MG63 (cell line): ENCODE measurements around the gene CORIN. TPM values are rescaled to one million over a fixed set of nuclear protein-coding genes. Genes with fewer than 3 reads are reported as not detected.
"Not testable (repeated sequence)": the region's sequence is repeated elsewhere in the genome, so short reads cannot be mapped to it uniquely, and the experiment has no call there.

Experiments
- DNase-seq: peaks from one replicate; pipeline ENCODE4 v3.0.0-alpha.2; 2020
- H3K27me3 ChIP-seq: fragments of 250-450 bp; sonication (Bioruptor Pico); 2 replicates; pipeline ENCODE4 v1.5.1; 2020; ENCODE audit warnings: mild to moderate bottlenecking, moderate library complexity
- H3K36me3 ChIP-seq: fragments of 250-450 bp; sonication (Bioruptor Pico); 2 replicates; pipeline ENCODE4 v1.5.1; 2020; ENCODE audit warnings: mild to moderate bottlenecking, moderate library complexity
- H3K4me3 ChIP-seq: fragments of 250-450 bp; sonication (Bioruptor Pico); 2 replicates; pipeline ENCODE4 v1.5.1; 2020; ENCODE audit warnings: mild to moderate bottlenecking, moderate library complexity
- H3K9me3 ChIP-seq: fragments of 250-450 bp; sonication (Bioruptor Pico); 2 replicates; pipeline ENCODE4 v1.5.1; 2020; ENCODE audit warnings: mild to moderate bottlenecking, moderate library complexity
- total RNA-seq: library from RNA; depleted of rRNA; stranded (reverse); fragments of >200 nt; shearing (Covaris generic); gene quantifications from 2 replicates; pipeline ENCODE4 v1.2.3, GENCODE V29; 2014; ENCODE audit warnings: low replicate concordance; rRNA removed

Gene CORIN
- total RNA-seq, 1 experiment from 2014 or later, result not detected

DNA sequence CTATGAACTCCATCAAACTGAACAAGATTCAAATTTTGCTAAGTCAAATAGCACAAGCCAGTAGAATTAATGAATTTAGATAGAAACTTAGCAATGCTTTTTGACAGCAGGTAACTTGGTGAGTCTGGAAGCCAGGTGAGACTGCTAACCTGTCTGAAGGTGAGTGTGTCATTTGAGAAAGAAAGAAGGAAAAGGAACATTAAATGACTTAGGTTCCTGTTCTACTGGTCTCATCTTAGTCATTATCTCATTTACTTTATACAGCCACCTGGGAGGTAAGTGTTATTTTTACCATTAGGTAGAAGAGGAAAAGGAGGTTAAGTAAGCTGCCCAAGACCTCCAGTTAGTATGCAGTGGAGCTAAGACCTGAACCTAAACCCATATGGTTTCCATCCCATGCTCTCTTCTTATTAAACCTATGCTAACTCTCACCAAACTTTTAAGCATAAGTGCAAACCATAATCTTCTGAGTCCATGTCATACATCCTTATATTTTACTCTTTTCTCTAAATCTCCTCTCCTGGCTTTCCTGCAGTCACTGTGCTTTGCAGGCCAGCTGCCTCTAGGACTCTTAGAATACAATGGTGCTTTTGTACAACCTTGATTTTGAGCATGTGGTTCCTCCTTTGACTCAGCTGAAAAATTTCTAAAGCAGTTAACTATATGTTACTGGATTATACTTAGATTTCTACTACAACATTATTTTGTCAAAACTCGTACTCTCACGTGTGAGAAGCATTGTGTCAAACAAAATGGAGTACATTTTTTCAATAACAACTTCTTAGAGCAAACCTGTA, 284.3 kb downstream of the CORIN start:
- Histone ChIP-seq H3K36me3 (no peaks in the 10 kb centered on the region), H3K27me3 (no peaks in the 10 kb centered on the region), H3K9me3 (no peaks in the 10 kb centered on the region), H3K4me3 (no peak overlapping the region)
- no peak for DNase-seq

DNA sequence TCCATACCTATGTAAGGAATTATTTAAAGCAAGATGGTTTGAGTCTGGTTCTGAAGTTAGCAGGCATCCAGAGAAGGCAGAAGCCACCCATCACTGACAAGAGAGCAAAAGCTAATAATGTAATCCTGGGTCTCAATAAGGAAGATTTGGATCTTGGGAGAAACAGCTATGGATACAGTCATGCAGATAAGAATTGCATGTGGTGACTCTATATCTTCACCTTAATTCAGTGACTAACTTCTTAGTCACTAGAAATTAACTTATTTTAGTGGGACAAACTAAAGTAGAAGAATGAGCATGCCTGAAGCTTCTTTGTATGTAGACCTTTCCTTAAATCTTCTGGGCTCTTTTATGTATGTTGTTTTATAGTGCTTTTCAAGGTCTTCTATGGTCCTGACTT, 286.2 kb downstream of the CORIN start:
- DNase-seq, result no peak
- Histone ChIP-seq H3K27me3 (no peaks in the 10 kb centered on the region), H3K36me3 (no peaks in the 10 kb centered on the region), H3K4me3 (no peak overlapping the region), H3K9me3 (no peaks in the 10 kb centered on the region)

DNA sequence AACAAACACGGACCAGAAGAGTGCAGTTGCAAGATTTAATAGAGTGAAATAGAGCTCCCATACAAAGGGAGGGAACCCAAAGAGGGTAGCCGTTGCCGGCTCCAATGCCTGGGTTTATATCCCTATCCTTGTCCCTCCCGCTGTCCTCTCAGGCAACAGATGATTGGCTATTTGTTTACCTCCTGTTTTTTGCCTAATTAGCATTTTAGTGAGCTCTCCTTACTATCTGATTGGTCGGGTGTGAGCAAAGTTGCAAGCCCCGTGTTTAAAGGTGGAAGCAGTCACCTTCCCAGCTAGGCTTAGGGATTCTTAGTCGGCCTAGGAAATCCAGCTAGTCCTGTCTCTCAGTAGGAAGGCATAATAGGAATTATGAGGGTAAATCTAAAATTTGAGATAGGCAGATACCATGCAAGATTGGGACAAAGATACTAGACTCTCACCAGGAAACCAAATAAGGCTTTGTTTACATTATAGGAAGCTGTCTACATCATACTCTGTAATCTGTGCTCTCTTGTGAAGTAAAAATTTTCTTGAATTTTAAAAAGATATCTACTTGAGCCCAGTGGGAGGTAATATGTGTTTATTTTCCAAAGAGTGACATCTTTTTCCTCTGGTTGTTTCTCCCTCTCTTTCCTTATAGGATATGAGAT, 286.8 kb downstream of the CORIN start:
- no peaks in the 10 kb centered on the region for H3K36me3 ChIP-seq

DNA sequence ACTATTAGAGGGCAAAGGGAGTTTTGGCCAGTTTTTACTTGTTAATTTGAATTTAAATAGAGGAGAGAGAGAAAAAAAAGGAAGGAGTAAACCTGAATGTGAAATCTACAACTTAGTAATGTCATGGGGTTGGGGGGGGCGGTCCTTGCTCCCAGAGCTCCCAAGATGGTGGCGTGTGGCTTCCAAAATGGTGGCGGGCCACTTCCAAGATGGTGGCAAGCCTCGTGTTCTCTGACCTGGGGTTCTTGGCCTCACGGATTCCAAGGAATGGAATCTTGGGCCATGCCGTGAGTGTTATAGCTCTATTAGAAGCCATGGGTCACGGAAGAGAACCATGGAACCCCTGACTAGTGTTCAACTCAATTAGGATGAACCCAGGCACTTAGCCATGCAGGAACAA, 287.5 kb downstream of the CORIN start:
- not testable (repeated sequence) for H3K36me3 ChIP-seq, H3K9me3 ChIP-seq, DNase-seq, H3K4me3 ChIP-seq, H3K27me3 ChIP-seq

More for the DNA sequence above, 286.8 kb downstream of the CORIN start:
- no peaks in the 10 kb centered on the region for H3K9me3 ChIP-seq
- no peak for DNase-seq
- no peaks in the 10 kb centered on the region for H3K27me3 ChIP-seq
- H3K4me3 ChIP-seq, result no peak overlapping the region

Other genes starting within 250 kb of the CORIN start
- 4.0 and 4.1 TPM in 2 replicates for gene NFXL1, start 76.5 kb upstream of the CORIN start, total RNA-seq
- not detected in 2 replicates for gene CNGA1, start 178.6 kb upstream of the CORIN start, total RNA-seq
- gene NIPAL1, start 178.7 kb upstream of the CORIN start, total RNA-seq, result 0.13 and 0.42 TPM in 2 replicates